Hepatocyte (in vitro differentiated cells): Measurements from ENCODE around the gene RPS6KA2. TPM values are rescaled to one million over a fixed set of nuclear protein-coding genes. Genes with fewer than 3 reads are reported as not detected.
A peak's percentile ranks its signal among the peaks of the same experiment; 100 is the strongest.
"Not testable (repeated sequence)": the region's sequence is repeated elsewhere in the genome, so short reads cannot be mapped to it uniquely, and the experiment has no call there.

Experiments
- DNase-seq: peaks from one replicate; pipeline ENCODE4 v3.0.0-alpha.2; 2016; ENCODE audit warnings: low spot score
- H2AFZ ChIP-seq: fragments of 200-600 bp; sonication (generic); 2 replicates; pipeline ENCODE4 v1.6.0; 2016; ENCODE audit warnings: antibody characterized with exemption, mild to moderate bottlenecking
- H3K27ac ChIP-seq: fragments of 200-600 bp; sonication (generic); 2 replicates; pipeline ENCODE4 v1.5.1; 2016; ENCODE audit warnings: mild to moderate bottlenecking
- H3K27me3 ChIP-seq: fragments of 200-600 bp; sonication (generic); 2 replicates; pipeline ENCODE4 v1.6.1; 2016
- H3K36me3 ChIP-seq: fragments of 200-600 bp; sonication (generic); replicated peaks from 2 replicates; pipeline ENCODE4 v1.5.1; 2016; ENCODE audit warnings: low read depth; ENCODE audit not compliant: insufficient read depth
- H3K4me1 ChIP-seq: fragments of 200-600 bp; sonication (generic); 2 replicates; pipeline ENCODE4 v1.5.1; 2016; ENCODE audit warnings: mild to moderate bottlenecking, moderate library complexity; ENCODE audit not compliant: insufficient read depth
- H3K4me2 ChIP-seq: fragments of 200-600 bp; sonication (generic); 2 replicates; pipeline ENCODE4 v1.6.0; 2016
- H3K4me3 ChIP-seq: fragments of 200-600 bp; sonication (generic); 2 replicates; pipeline ENCODE4 v1.5.1; 2016; ENCODE audit warnings: mild to moderate bottlenecking
- H3K79me2 ChIP-seq: fragments of 200-600 bp; sonication (generic); 2 replicates; pipeline ENCODE4 v1.6.0; 2017; ENCODE audit warnings: mild to moderate bottlenecking
- H3K9me2 ChIP-seq: fragments of 200-600 bp; sonication (generic); replicated peaks from 2 replicates; pipeline ENCODE4 v1.6.0; 2017; ENCODE audit warnings: mild to moderate bottlenecking; ENCODE audit not compliant: insufficient read depth
- H3K9me3 ChIP-seq: fragments of 200-600 bp; sonication (generic); 2 replicates; pipeline ENCODE4 v1.5.1; 2016; ENCODE audit warnings: low read depth, mild to moderate bottlenecking
- H4K20me1 ChIP-seq: fragments of 200-600 bp; sonication (generic); 2 replicates; pipeline ENCODE4 v1.6.0; 2016; ENCODE audit warnings: mild to moderate bottlenecking; ENCODE audit not compliant: insufficient read depth, poor library complexity, severe bottlenecking
- CTCF ChIP-seq: fragments of 200-600 bp; sonication (generic); IDR thresholded peaks from 2 replicates; pipeline ENCODE4 v1.5.1; 2016; ENCODE audit warnings: antibody characterized with exemption, mild to moderate bottlenecking; ENCODE audit not compliant: poor library complexity
- EZH2 ChIP-seq: fragments of 200-600 bp; sonication (generic); IDR thresholded peaks from 2 replicates; pipeline ENCODE4 v1.6.1; 2016; ENCODE audit warnings: antibody characterized with exemption, mild to moderate bottlenecking, borderline replicate concordance
- EZH2phosphoT487 ChIP-seq: fragments of 200-600 bp; sonication (generic); IDR thresholded peaks from one replicate; pipeline ENCODE4 v1.6.1; 2018; ENCODE audit warnings: antibody characterized with exemption, mild to moderate bottlenecking, low read depth, moderate library complexity; ENCODE audit not compliant: unreplicated experiment, severe bottlenecking
- WGBS: methylation state at CpG from one replicate; pipeline ENCODE4 v1.1.6; 2016; ENCODE audit warnings: low lambda C conversion rate; ENCODE audit errors: missing lambda C conversion rate; 5-methylcytosine and 5-hydroxymethylcytosine counted together
- polyA plus RNA-seq: library from polyadenylated mRNA; unstranded; fragments of >200 nt; fragmentation: Nextera tagmentation; extraction: Ambion mirVana; gene quantifications from 2 replicates; pipeline ENCODE4 v1.2.1, GENCODE V29; 2016
- total RNA-seq: library from RNA; depleted of rRNA; stranded (reverse); fragments of >200 nt; gene quantifications from 2 replicates; pipeline ENCODE4 v1.2.3, GENCODE V29; 2014

Gene RPS6KA2
- total and polyA plus RNA-seq, 2 experiments from 2014 or later, result 27.7 to 29.2 TPM

- not testable (repeated sequence) for H3K4me3 ChIP-seq, H3K27ac ChIP-seq, H2AFZ ChIP-seq, H3K79me2 ChIP-seq, H3K36me3 ChIP-seq, H4K20me1 ChIP-seq, H3K4me1 ChIP-seq, H3K9me3 ChIP-seq, H3K4me2 ChIP-seq, H3K9me2 ChIP-seq, H3K27me3 ChIP-seq
- DNase-seq, result peak; percentile 82
- WGBS, result 31% methylated on average over 16 of the region's 16 CpGs
- TF ChIP-seq CTCF, result peak; percentile 83
Measured at GRCh38 chr6:166400649-166401250, 226.3 kb downstream of the RPS6KA2 start.

- no peaks in the 10 kb centered on the region for H3K9me3 ChIP-seq
- no peak for TF ChIP-seq EZH2phosphoT487
- no peak overlapping the region for H3K4me3 ChIP-seq
- no peaks in the 10 kb centered on the region for H3K79me2 ChIP-seq
- no peaks in the 10 kb centered on the region for H3K9me2 ChIP-seq
- H2AFZ ChIP-seq, result no peak overlapping the region
- H3K4me2 ChIP-seq, result no peak overlapping the region
- 66% methylated on average over 2 of the region's 2 CpGs for WGBS
- DNase-seq, result no peak
- H3K36me3 ChIP-seq, result no peaks in the 10 kb centered on the region
- H3K27me3 ChIP-seq, result no peaks in the 10 kb centered on the region
- H3K27ac ChIP-seq, result no peak overlapping the region
- no peaks in the 10 kb centered on the region for H4K20me1 ChIP-seq
- H3K4me1 ChIP-seq, result no peaks in the 10 kb centered on the region
Measured at GRCh38 chr6:166400181-166400580, 226.9 kb downstream of the RPS6KA2 start.

GRCh38 chr6:166398348-166398747 lies 228.7 kb downstream of the RPS6KA2 start:
- Histone ChIP-seq H3K4me3 (no peak overlapping the region), H3K9me2 (no peaks in the 10 kb centered on the region), H3K36me3 (no peaks in the 10 kb centered on the region), H2AFZ (no peak overlapping the region), H3K4me2 (no peak overlapping the region), H3K79me2 (no peaks in the 10 kb centered on the region), H3K4me1 (no peaks in the 10 kb centered on the region), H3K9me3 (no peaks in the 10 kb centered on the region), H3K27me3 (no peaks in the 10 kb centered on the region), H4K20me1 (no peaks in the 10 kb centered on the region), H3K27ac (no peak overlapping the region)
- no peak for DNase-seq
- WGBS, result 96% methylated on average over 3 of the region's 3 CpGs
- TF ChIP-seq EZH2phosphoT487 (no peak), CTCF (no peak), EZH2 (no peak)

GRCh38 chr6:166397849-166398248 lies 229.2 kb downstream of the RPS6KA2 start:
- 95% methylated on average over 4 of the region's 4 CpGs for WGBS
- Histone ChIP-seq H3K27ac (no peak overlapping the region), H3K4me2 (no peak overlapping the region), H3K4me1 (no peaks in the 10 kb centered on the region), H3K4me3 (no peak overlapping the region), H3K9me3 (no peaks in the 10 kb centered on the region), H3K36me3 (no peaks in the 10 kb centered on the region), H3K27me3 (no peaks in the 10 kb centered on the region), H3K9me2 (no peaks in the 10 kb centered on the region), H2AFZ (no peak overlapping the region), H4K20me1 (no peaks in the 10 kb centered on the region), H3K79me2 (no peaks in the 10 kb centered on the region)
- TF ChIP-seq EZH2phosphoT487 (no peak), EZH2 (no peak), CTCF (no peak)
- DNase-seq, result no peak
